ENCODE data around the gene COL4A3. TPM values are rescaled to one million over a fixed set of nuclear protein-coding genes. Genes with fewer than 3 reads are reported as not detected.

COL4A3 gene
- total and polyA plus RNA-seq, 9 of the 15 experiments (the other 6 are each of a cell fraction or from before 2014, with no cell fraction given): not detected

DNA sequence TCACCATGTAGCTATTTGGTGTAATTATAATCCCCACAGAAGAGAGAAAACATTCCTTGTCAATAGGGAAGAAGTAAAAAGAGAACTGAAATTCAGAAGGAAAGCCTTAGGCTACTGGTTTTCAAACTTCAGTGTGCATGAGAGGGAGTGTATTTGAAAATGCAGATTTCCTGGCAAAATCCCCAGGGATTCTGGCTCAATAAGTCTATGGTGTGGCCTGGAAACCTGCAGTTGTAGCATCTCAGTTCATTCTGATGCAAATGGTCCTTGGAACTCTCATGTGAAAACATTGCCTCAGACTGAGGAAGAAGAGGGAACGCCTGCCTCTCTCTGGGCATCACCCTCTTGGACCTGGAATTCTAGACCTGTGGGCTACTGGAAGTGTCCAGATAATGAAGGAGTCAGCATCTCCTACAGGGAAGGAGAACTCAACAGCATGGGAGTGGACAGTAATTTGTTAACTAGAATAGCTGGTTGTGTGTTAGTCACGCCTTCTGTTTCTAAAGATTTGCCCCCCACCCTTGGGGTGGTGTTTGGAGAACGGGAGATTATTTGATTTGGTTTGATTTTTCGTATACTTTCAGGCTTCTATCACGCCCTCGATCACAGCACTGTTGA is 21.3 kb downstream of the COL4A3 start:
- Histone ChIP-seq H2AFZ (ENCODE audit: low read depth, low read length) (no peak overlapping the region), H3K27me3 (ENCODE audit: control insufficient read depth in 2 of 2, insufficient read depth in 2 of 2, low read length in 2 of 2) (no peaks in the 10 kb centered on the region), H3K4me3 (no peak overlapping the region), H4K20me1 (replicated peaks; ENCODE audit: control insufficient read depth, insufficient read depth, low read length) (no peaks in the 10 kb centered on the region), H3K4me1 (replicated peaks in 1 of 2; ENCODE audit: control insufficient read depth in 2 of 2, insufficient read depth in 2 of 2, low read length in 2 of 2) (no peaks in the 10 kb centered on the region), H3K36me3 (ENCODE audit: control insufficient read depth, insufficient read depth, low read length) (no peaks in the 10 kb centered on the region), H3K79me2 (ENCODE audit: control insufficient read depth, insufficient read depth, low read length) (no peaks in the 10 kb centered on the region), H3K4me2 (ENCODE audit: insufficient read depth, low read length) (no peak overlapping the region), H3K9me3 (replicated peaks; ENCODE audit: control insufficient read depth, insufficient read depth, low read depth, low read length) (no peaks in the 10 kb centered on the region), H3K9me1 (ENCODE audit: control insufficient read depth, insufficient read depth, low read length) (no peaks in the 10 kb centered on the region), H3K9ac (ENCODE audit: insufficient read depth in 1 of 2, low read depth in 2 of 2, low read length in 2 of 2) (no peak overlapping the region), H3K27ac (ENCODE audit: extremely low read depth, low read depth, low read length) (no peak overlapping the region)
- ChIA-PET POLR2A (interaction anchor here (0.6 kb wide), 1 partner anchor 11 kb away, joined by 3 read pairs; no protein-coding TSS in a partner anchor), CTCF (ENCODE audit: low intra/inter-chr PET ratio) (no interaction called here)
- no peak for TF ChIP-seq PTBP1 (IDR thresholded peaks at IDR 0.05; ENCODE audit: low read depth, low read length)
- no peak for TF ChIP-seq BRF1 (IDR thresholded peaks at IDR 0.05; ENCODE audit: borderline replicate concordance, extremely low read depth, insufficient read length)
- no peak for TF ChIP-seq TCF7L2 (IDR thresholded peaks at IDR 0.05; ENCODE audit: low read depth, low read length)
- no peak for TF ChIP-seq BACH1 (tag; IDR thresholded peaks at IDR 0.05)
- no peak for TF ChIP-seq NFIX (CRISPR knock-in tag; IDR thresholded peaks at IDR 0.05; ENCODE audit: low read depth)
- TF ChIP-seq BRD4 (IDR thresholded peaks at IDR 0.05): no peak
- TF ChIP-seq SPI1 (IDR thresholded peaks at IDR 0.05; ENCODE audit: borderline replicate concordance, low read depth, low read length): no peak
- TF ChIP-seq CHD4 (IDR thresholded peaks at IDR 0.05; ENCODE audit: insufficient read depth, insufficient replicate concordance, low read depth, low read length, poor library complexity, severe bottlenecking): no peak
- TF ChIP-seq BRCA1 (IDR thresholded peaks at IDR 0.05): no peak
- TF ChIP-seq BRCA1 (CRISPR knock-in tag; IDR thresholded peaks at IDR 0.05): no peak
- TF ChIP-seq ZNF436 (CRISPR knock-in tag; IDR thresholded peaks at IDR 0.05): no peak
- no peak for TF ChIP-seq PYGO2 (tag; IDR thresholded peaks at IDR 0.05)
- no peak for TF ChIP-seq MXI1 (IDR thresholded peaks at IDR 0.05; ENCODE audit: low read depth, low read length)
- TF ChIP-seq ZNF583 (CRISPR knock-in tag; IDR thresholded peaks at IDR 0.05): no peak
- TF ChIP-seq TBL1XR1 (IDR thresholded peaks at IDR 0.05; ENCODE audit: low read length in 2 of 2): no peak
- no peak for TF ChIP-seq ADNP (tag; IDR thresholded peaks at IDR 0.05)
- TF ChIP-seq DMBX1 (CRISPR knock-in tag; IDR thresholded peaks at IDR 0.05; ENCODE audit: borderline replicate concordance): no peak
- no peak for TF ChIP-seq KAT2B (IDR thresholded peaks at IDR 0.05; ENCODE audit: low read depth, low read length)
- TF ChIP-seq JUNB (CRISPR knock-in tag; conservative IDR thresholded peaks at IDR 0.05): no peak
- TF ChIP-seq BHLHE40 (IDR thresholded peaks at IDR 0.05; ENCODE audit: low read length): no peak
- TF ChIP-seq ZNF518B (CRISPR knock-in tag; IDR thresholded peaks at IDR 0.05): no peak
- BruUV-seq (replicated peaks): no TSS peak
- no peak for FAIRE-seq
- DNase-seq (ENCODE audit: extremely low read depth in 1 of 4, low spot score in 3 of 4): no peak
- intact Hi-C loops (cut with micrococcal nuclease): no loop called here
- 0% methylated on average over 5 of the region's 6 CpGs for WGBS (ENCODE audit: insufficient coverage, low coverage, missing lambda C conversion rate)
- ATAC-seq: no peak
- in situ Hi-C loops (cut with MboI): no loop called here

Data from K562 (cell line).